DOHH2 (cell line): ENCODE results near the gene DAD1.

Source experiments
- EZH2phosphoT487 ChIP-seq: fragments of 200-600 bp; sonication (generic); IDR thresholded peaks from 2 replicates; pipeline ENCODE4 v1.6.1; 2017; ENCODE audit warnings: borderline replicate concordance, mild to moderate bottlenecking, antibody characterized with exemption, low read length, moderate library complexity, mixed read lengths
- TF ChIP-seq, protein P1 (sequence below): fragments of 200-600 bp; sonication (generic); IDR thresholded peaks from one replicate; pipeline ENCODE4 v1.5.1; 2014; ENCODE audit warnings: antibody characterized with exemption, mild to moderate bottlenecking, low read depth, low read length; ENCODE audit not compliant: poor library complexity, severe bottlenecking

- TF ChIP-seq, protein P1, sequence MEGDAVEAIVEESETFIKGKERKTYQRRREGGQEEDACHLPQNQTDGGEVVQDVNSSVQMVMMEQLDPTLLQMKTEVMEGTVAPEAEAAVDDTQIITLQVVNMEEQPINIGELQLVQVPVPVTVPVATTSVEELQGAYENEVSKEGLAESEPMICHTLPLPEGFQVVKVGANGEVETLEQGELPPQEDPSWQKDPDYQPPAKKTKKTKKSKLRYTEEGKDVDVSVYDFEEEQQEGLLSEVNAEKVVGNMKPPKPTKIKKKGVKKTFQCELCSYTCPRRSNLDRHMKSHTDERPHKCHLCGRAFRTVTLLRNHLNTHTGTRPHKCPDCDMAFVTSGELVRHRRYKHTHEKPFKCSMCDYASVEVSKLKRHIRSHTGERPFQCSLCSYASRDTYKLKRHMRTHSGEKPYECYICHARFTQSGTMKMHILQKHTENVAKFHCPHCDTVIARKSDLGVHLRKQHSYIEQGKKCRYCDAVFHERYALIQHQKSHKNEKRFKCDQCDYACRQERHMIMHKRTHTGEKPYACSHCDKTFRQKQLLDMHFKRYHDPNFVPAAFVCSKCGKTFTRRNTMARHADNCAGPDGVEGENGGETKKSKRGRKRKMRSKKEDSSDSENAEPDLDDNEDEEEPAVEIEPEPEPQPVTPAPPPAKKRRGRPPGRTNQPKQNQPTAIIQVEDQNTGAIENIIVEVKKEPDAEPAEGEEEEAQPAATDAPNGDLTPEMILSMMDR: no peak
- no peak for TF ChIP-seq EZH2phosphoT487
These were observed 9.3 kb upstream of the DAD1 start, which contains the start of gene ABHD4 for GRCh38 chr14:22598099-22598895.
